GM18526 (cell line): ENCODE results near the gene SMARCB1.
A peak's percentile ranks its signal among the peaks of the same experiment; 100 is the strongest.

Experiments used
- POLR2A ChIP-seq: IDR thresholded peaks from 3 replicates; pipeline ENCODE4 v1.6.1; 2011; ENCODE audit not compliant: insufficient read length; ENCODE audit errors: extremely low read depth

SMARCB1 gene

GRCh38 chr22:23754220-23754919, 32.4 kb upstream of the SMARCB1 start, which contains the start of gene VPREB3:
TSS of gene VPREB3 (minus strand) at chr22:23754425. CDS start at chr22:23754363, 62 bp downstream.
- TF ChIP-seq POLR2A = no peak

- TF ChIP-seq POLR2A = no peak
Observed at GRCh38 chr22:23754980-23755636, 31.7 kb upstream of the SMARCB1 start.

- TF ChIP-seq POLR2A = no peak
Observed at GRCh38 chr22:23755711-23756110, 31.1 kb upstream of the SMARCB1 start.

- TF ChIP-seq POLR2A = no peak
Observed at GRCh38 chr22:23756891-23757290, 29.9 kb upstream of the SMARCB1 start.

- no peak for TF ChIP-seq POLR2A
Observed at GRCh38 chr22:23759566-23759965, 27.2 kb upstream of the SMARCB1 start.

- TF ChIP-seq POLR2A = no peak
Observed at GRCh38 chr22:23760056-23760455, 26.7 kb upstream of the SMARCB1 start.

- TF ChIP-seq POLR2A = no peak
Observed at GRCh38 chr22:23762842-23763578, 23.8 kb upstream of the SMARCB1 start, which contains the start of gene C22orf15. TSS of gene C22orf15 (plus strand) at chr22:23762990. CDS start at chr22:23763307, 317 bp downstream.

- no peak for TF ChIP-seq POLR2A
Observed at GRCh38 chr22:23763579-23763945, 23.2 kb upstream of the SMARCB1 start.

- no peak for TF ChIP-seq POLR2A
Observed at GRCh38 chr22:23763954-23764353, 22.8 kb upstream of the SMARCB1 start.

- TF ChIP-seq POLR2A = no peak
Observed at GRCh38 chr22:23764899-23765881, 21.6 kb upstream of the SMARCB1 start.

- TF ChIP-seq POLR2A = no peak
Observed at GRCh38 chr22:23767303-23767672, 19.5 kb upstream of the SMARCB1 start.

GRCh38 chr22:23767673-23768548, 18.9 kb upstream of the SMARCB1 start, which contains the start of gene CHCHD10:
TSS of gene CHCHD10 (minus strand) at chr22:23767972. CDS start at chr22:23767874, 98 bp downstream.
- peak; percentile 72 for TF ChIP-seq POLR2A

GRCh38 chr22:23769321-23769965, 17.3 kb upstream of the SMARCB1 start:
- no peak for TF ChIP-seq POLR2A

GRCh38 chr22:23772315-23772648, 14.5 kb upstream of the SMARCB1 start:
- no peak for TF ChIP-seq POLR2A
